ENCODE results near the gene PRAME. TPM values are rescaled to one million over a fixed set of nuclear protein-coding genes. Genes with fewer than 3 reads are reported as not detected.

The PRAME gene
- total RNA-seq, 1 donor from 2014 or later, result 2.2 TPM

DNA sequence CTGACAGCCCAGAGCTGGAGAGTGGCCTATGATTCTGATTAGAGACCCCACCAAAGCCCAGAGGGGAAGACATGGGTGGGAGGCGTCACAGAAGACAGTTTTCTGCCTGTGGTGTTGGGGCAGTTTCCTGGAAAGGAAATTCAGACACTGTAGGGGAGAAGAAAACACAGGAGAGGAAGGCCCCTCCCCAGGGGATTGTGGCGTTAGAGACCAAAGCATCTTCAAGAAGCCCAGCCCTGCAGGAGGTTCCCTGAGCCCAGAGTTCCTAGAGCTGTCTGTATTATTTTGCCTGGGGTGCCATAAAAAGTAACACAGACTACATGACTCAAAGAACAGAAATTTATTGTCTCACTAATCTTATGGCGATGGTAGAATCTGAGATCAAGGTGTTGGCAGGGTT lies 40.2 kb upstream of the PRAME start:
- TF ChIP-seq, protein P1, sequence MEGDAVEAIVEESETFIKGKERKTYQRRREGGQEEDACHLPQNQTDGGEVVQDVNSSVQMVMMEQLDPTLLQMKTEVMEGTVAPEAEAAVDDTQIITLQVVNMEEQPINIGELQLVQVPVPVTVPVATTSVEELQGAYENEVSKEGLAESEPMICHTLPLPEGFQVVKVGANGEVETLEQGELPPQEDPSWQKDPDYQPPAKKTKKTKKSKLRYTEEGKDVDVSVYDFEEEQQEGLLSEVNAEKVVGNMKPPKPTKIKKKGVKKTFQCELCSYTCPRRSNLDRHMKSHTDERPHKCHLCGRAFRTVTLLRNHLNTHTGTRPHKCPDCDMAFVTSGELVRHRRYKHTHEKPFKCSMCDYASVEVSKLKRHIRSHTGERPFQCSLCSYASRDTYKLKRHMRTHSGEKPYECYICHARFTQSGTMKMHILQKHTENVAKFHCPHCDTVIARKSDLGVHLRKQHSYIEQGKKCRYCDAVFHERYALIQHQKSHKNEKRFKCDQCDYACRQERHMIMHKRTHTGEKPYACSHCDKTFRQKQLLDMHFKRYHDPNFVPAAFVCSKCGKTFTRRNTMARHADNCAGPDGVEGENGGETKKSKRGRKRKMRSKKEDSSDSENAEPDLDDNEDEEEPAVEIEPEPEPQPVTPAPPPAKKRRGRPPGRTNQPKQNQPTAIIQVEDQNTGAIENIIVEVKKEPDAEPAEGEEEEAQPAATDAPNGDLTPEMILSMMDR (conservative IDR thresholded peaks at IDR 0.05; ENCODE audit: low read depth, low read length), result no peak
- no peak overlapping the region for H3K4me3 ChIP-seq (ENCODE audit: low read depth, low read length)
- DNase-seq (ENCODE audit: low read depth), result no peak

DNA sequence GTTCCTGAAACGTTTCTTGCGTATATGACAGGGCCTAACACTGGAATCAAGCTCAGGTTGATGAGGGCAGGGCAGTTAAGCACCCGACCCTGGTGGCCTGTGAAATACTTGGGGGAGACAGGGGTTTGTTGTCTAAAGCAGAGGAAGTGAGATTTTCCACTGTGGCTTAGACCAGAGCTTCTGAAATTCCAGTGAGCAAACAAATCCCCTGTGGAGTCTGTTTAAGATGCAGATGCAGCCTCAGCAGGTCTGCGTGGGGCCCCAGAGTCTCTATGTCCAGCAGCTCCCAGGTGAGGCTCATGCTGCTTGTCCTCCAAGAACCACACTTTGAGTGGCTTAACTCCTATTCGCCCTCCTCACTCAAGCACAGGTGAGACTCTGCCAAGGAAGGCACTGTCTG lies 39.1 kb upstream of the PRAME start:
- TF ChIP-seq, protein P1 (conservative IDR thresholded peaks at IDR 0.05; ENCODE audit: low read depth, low read length), result no peak
- DNase-seq (ENCODE audit: low read depth), result no peak
- no peak overlapping the region for H3K4me3 ChIP-seq (ENCODE audit: low read depth, low read length)

DNA sequence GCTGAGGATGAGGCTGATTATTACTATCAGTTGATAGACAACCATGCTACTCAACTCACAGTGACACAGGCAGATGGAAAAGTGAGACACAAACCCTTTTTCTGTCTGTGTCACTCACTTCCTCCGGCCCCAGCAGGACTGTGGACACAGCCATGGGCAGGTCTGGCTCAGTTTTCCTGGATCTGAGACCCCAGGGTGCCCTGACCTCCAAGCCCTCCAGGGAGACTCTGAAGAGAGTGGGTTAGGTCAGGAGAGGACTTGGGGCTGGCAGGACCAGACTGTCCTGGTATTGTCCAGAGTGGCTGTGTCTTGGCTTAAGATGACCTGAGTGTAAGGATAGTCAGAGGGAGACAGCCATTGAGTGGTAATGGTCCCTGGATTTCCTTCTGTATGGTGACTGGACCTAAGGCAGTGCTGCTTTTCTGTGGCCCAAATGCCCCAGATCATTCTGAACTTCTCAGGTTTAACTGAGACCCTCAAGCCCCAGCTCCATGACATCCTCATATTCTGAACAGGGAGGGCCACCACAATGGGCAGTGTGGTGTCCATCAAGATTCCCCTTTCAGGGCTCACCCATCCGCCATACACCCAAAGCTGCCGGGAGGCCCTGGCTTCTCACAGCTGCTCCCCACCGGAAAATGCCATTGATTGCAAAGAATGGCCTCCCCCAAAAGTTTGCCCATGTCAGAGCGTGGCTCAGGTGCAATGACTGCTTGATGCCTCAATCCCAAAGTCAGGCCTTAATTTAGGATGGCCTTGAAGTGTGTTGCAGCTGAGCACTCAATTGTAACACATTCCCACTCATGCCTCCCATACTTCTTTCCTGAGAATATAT lies 36.2 kb upstream of the PRAME start:
- DNase-seq (ENCODE audit: low read depth), result no peak
- TF ChIP-seq, protein P1 (conservative IDR thresholded peaks at IDR 0.05; ENCODE audit: low read depth, low read length), result no peak
- H3K4me3 ChIP-seq (ENCODE audit: low read depth, low read length), result no peak overlapping the region

DNA sequence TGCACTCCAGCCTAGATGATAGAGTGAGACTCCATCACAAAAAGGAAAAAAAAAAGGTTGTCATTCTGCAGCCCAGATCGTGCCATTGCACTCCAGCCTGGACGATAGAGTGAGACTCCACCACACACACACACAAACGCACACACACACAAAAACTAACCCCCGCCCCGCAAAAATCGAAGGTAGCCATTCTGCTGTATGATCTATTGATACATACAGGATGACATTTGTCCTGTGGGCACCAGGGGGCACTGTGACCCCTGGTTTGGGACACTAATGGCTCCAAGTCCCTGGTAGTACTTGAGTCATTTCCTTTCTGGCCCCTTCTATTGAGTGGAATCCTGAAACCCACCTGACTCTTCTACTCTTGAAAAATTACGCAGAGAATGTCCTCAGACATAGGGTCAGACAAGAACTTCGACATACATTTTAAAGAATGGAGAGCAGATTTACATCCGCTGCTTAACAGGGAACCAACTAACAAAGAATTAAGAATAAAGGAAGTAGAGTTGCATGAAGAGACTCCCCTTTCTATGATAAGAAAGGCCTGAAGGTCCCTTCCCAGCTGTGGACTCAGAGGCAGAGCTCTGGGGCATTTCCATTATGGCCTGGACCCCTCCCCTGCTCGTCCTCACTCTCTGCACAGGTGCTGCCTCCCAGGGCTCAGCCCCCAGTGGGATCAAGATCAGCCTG lies 35.0 kb upstream of the PRAME start:
- H3K4me3 ChIP-seq (ENCODE audit: low read depth, low read length), result no peak overlapping the region
- DNase-seq (ENCODE audit: low read depth), result peak; percentile 15
- TF ChIP-seq, protein P1 (conservative IDR thresholded peaks at IDR 0.05; ENCODE audit: low read depth, low read length), result peak; percentile 89

DNA sequence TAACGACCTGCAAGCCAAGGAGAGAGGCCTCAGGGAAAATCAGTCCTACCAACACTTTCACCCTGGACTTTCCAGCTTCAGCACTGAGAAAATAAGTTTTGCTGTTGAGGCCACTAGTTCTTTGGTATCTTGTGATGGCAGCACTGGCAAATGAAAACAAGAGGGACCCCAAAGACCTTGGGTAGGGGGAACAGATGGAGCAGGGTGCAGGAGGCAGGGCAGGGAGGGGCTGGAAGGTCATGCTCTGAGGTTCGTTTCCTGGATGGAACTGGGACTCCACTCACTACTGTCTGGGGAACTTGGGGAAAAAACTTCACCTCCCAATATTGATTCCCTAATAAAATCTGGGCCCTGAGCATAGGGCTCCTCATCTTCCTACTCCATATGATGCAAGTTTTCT lies 34.2 kb upstream of the PRAME start:
- no peak overlapping the region for H3K4me3 ChIP-seq (ENCODE audit: low read depth, low read length)
- DNase-seq (ENCODE audit: low read depth), result no peak
- TF ChIP-seq, protein P1 (conservative IDR thresholded peaks at IDR 0.05; ENCODE audit: low read depth, low read length), result no peak

DNA sequence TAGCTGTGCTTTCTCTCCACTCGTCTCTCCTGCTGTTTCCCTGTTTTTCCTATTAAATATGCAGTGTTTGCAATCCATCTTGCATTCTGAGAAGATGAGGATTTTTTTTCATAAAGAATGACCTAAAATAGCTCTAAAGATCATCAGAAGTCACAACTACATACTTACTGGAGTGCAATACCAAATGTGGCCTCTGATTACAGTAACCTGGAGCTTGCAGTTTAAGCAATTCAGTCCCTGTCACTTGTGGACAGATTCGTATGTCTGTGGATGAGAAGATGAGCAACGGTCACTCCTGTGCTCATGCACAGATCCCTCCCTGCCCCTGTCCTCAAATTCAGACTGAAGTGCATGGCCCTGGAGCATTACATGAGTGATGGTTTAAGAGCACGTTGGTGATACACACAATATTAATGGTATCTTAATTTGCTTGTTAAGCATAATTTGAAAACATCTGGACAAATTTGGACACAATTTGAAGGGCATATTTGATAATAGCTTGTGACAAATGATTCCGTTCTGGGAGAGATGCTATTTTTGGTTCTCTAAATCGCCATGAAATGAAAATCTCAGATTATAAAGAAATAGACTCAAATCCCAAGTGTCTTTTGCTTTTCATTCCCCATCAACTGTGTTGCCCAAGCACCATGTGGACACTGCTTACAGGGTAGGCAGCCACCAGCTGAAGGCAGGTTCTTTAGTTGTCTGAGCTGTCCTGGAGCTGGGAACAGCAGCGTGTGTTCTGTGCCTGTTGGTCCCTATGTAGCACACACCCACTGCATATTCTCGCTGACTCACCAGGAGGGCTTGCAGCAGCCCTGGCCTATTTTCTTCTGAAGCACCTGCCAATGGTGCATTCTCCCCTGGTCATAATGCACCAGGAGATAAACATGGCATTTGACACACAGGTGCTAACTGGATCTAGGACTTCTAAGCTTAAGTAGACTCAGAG lies 32.6 kb upstream of the PRAME start:
- TF ChIP-seq, protein P1 (conservative IDR thresholded peaks at IDR 0.05; ENCODE audit: low read depth, low read length), result peak; percentile 17
- no peak for DNase-seq (ENCODE audit: low read depth)
- H3K4me3 ChIP-seq (ENCODE audit: low read depth, low read length), result no peak overlapping the region

All from epithelial cell of proximal tubule (primary cell).